Measurements from ENCODE around the gene CLCA4.
A peak's percentile ranks its signal among the peaks of the same experiment; 100 is the strongest.
"Not testable (repeated sequence)": the region's sequence is repeated elsewhere in the genome, so short reads cannot be mapped to it uniquely, and the experiment has no call there.

The CLCA4 gene

DNA sequence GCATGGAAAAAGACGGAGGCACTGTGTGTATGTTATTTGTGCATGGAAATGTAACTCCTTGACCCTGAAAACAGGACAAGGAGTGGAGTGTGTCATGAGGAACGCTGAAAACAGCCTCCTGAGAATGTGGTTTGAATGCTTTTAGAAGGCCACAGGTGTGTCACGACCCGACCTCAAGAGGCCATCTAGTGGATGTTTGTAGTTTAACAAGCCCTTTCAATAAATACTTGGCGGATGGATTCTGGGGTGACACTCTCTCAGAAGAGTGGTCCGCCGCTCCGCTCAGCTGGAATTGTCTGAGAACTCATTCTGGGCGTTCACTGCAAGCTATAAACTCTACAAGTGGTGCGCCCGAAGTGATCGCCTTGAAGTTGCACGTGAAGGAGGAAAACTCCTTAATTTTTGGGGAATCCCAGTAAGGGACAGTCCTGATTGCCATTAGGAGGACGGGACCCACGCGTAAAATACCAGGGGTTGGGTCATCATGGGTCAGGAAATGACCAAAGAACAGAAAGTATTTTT, 44.7 kb upstream of the CLCA4 start:
- not testable (repeated sequence) for H3K27me3 ChIP-seq (ENCODE audit: insufficient read depth, low read length); H3K18ac ChIP-seq (ENCODE audit: low read length); H3K4ac ChIP-seq (ENCODE audit: low read depth, low read length); H3K23ac ChIP-seq (ENCODE audit: low read length); H2AK5ac ChIP-seq (ENCODE audit: low read length); H3K4me3 ChIP-seq (ENCODE audit: low read depth, low read length); H4K12ac ChIP-seq (ENCODE audit: low read depth, low read length); H3K9me3 ChIP-seq (ENCODE audit: insufficient read depth, low read depth, low read length); H4K91ac ChIP-seq (ENCODE audit: low read depth, low read length); H3K36me3 ChIP-seq (ENCODE audit: control insufficient read depth in 1 of 2, insufficient read depth in 2 of 2, low read length in 2 of 2); H3K79me2 ChIP-seq (ENCODE audit: control insufficient read depth, insufficient read depth, low read length, poor library complexity)
- no CpG with 5 or more reads among the region's 16 CpGs for WGBS (ENCODE audit: extremely low coverage, insufficient coverage, insufficient read length)
- Histone ChIP-seq H3K14ac (ENCODE audit: low read length) (peak overlapping the region; percentile 65), H2BK5ac (ENCODE audit: low read depth, low read length, poor library complexity) (peak overlapping the region; percentile 60), H3K79me1 (ENCODE audit: low read length) (peaks cover 18% of the 10 kb centered on the region), H2AFZ (ENCODE audit: insufficient read depth, low read length, poor library complexity) (peak overlapping the region; percentile 62), H4K8ac (ENCODE audit: low read depth, low read length) (peak overlapping the region; percentile 86), H2BK120ac (ENCODE audit: insufficient read depth, low read length, poor library complexity) (peak overlapping the region; percentile 82), H2BK12ac (ENCODE audit: low read length) (peak overlapping the region; percentile 62), H3K4me1 (ENCODE audit: control insufficient read depth in 1 of 2, insufficient read depth in 2 of 2, low read length in 2 of 2) (peaks cover 13% of the 10 kb centered on the region in 2 experiments), H3K27ac (ENCODE audit: low read depth, low read length) (peak overlapping the region; percentile 85), H3K9ac (ENCODE audit: low read length) (peak overlapping the region; percentile 54), H3K4me2 (ENCODE audit: low read length) (peak overlapping the region; percentile 77)
- DNase-seq: peak; percentile 58 to 72

DNA sequence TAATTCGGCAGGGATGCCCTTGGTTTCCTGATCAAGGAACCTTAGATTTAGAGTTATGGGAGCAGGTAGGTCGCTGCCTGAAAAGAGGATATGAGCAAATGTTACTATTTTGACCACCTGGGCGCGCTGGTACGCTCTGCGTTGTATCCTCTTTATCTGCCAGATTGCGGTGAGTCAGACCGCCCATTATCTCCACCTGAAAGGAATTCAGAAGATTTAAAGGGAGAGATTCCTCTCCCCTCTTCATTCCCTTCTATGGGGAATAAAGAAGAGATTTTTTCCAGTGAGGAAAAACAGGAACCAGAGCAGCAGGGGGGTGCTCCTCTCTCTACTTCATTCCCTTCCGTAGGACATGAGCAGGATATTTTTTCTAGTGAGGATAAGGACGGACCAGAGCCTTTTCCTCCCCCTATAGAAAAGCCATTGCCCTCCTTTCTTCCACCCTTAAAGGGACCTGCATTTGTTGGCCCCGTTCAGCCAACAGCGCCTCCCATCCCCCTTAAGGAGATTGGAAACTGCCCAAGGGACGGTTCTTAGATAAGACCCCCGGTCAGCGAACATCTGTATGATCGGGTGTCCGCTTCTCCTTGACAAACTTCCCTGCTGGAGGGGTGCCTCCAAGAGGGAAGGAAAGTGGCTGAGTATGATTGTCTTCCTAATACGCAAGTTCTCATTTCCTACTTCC, 44.0 kb upstream of the CLCA4 start:
- Histone ChIP-seq H3K18ac (ENCODE audit: low read length) (peak overlapping the region; percentile 72), H3K27me3 (ENCODE audit: insufficient read depth, low read length) (no peaks in the 10 kb centered on the region)
- WGBS (ENCODE audit: extremely low coverage, insufficient coverage, insufficient read length): no CpG with 5 or more reads among the region's 18 CpGs

GRCh38 chr1:86503406-86504136, 43.3 kb upstream of the CLCA4 start:
- H3K4ac ChIP-seq (ENCODE audit: low read depth, low read length): no peak overlapping the region
- H3K36me3 ChIP-seq (ENCODE audit: control insufficient read depth in 1 of 2, insufficient read depth in 2 of 2, low read length in 2 of 2): no peaks in the 10 kb centered on the region
- H3K14ac ChIP-seq (ENCODE audit: low read length): peak overlapping the region; percentile 12
- no CpG with 5 or more reads among the region's 18 CpGs for WGBS (ENCODE audit: extremely low coverage, insufficient coverage, insufficient read length)
- peak overlapping the region; percentile 95 for H3K27ac ChIP-seq (ENCODE audit: low read depth, low read length)
- H4K8ac ChIP-seq (ENCODE audit: low read depth, low read length): peak overlapping the region; percentile 31
- H3K23ac ChIP-seq (ENCODE audit: low read length): no peak overlapping the region
- H2BK12ac ChIP-seq (ENCODE audit: low read length): peak overlapping the region; percentile 51
- H4K12ac ChIP-seq (ENCODE audit: low read depth, low read length): peak overlapping the region; percentile 34
- peaks cover 18% of the 10 kb centered on the region for H3K79me1 ChIP-seq (ENCODE audit: low read length)
- peak overlapping the region; percentile 87 for H2BK120ac ChIP-seq (ENCODE audit: insufficient read depth, low read length, poor library complexity)
- H3K27me3 ChIP-seq (ENCODE audit: insufficient read depth, low read length): no peaks in the 10 kb centered on the region
- H3K9ac ChIP-seq (ENCODE audit: low read length): no peak overlapping the region
- peak overlapping the region; percentile 88 for H4K91ac ChIP-seq (ENCODE audit: low read depth, low read length)
- H2AFZ ChIP-seq (ENCODE audit: insufficient read depth, low read length, poor library complexity): peak overlapping the region; percentile 56
- H2AK5ac ChIP-seq (ENCODE audit: low read length): no peak overlapping the region
- H2BK5ac ChIP-seq (ENCODE audit: low read depth, low read length, poor library complexity): peak overlapping the region; percentile 78
- H3K18ac ChIP-seq (ENCODE audit: low read length): peak overlapping the region; percentile 72
- DNase-seq: peak in 1 of 2 donors; percentile 50
- no peak overlapping the region for H3K4me3 ChIP-seq (ENCODE audit: low read depth, low read length)
- H3K4me2 ChIP-seq (ENCODE audit: low read length): peak overlapping the region; percentile 77
- peaks cover 2% of the 10 kb centered on the region for H3K79me2 ChIP-seq (ENCODE audit: control insufficient read depth, insufficient read depth, low read length, poor library complexity)
- H3K4me1 ChIP-seq (ENCODE audit: control insufficient read depth in 1 of 2, insufficient read depth in 2 of 2, low read length in 2 of 2): peaks cover 13% of the 10 kb centered on the region in 2 experiments
- H3K9me3 ChIP-seq (ENCODE audit: insufficient read depth, low read depth, low read length): no peaks in the 10 kb centered on the region

More for the DNA sequence above, 44.0 kb upstream of the CLCA4 start:
- Histone ChIP-seq H3K9ac (ENCODE audit: low read length) (peak overlapping the region; percentile 60), H3K14ac (ENCODE audit: low read length) (peak overlapping the region; percentile 12), H3K27ac (ENCODE audit: low read depth, low read length) (peak overlapping the region; percentile 95), H3K23ac (ENCODE audit: low read length) (no peak overlapping the region), H3K4me3 (ENCODE audit: low read depth, low read length) (no peak overlapping the region), H2BK12ac (ENCODE audit: low read length) (peak overlapping the region; percentile 25), H3K4me1 (ENCODE audit: control insufficient read depth in 1 of 2, insufficient read depth in 2 of 2, low read length in 2 of 2) (peaks cover 13% of the 10 kb centered on the region in 2 experiments), H4K8ac (ENCODE audit: low read depth, low read length) (peak overlapping the region; percentile 31), H2AK5ac (ENCODE audit: low read length) (no peak overlapping the region), H3K9me3 (ENCODE audit: insufficient read depth, low read depth, low read length) (no peaks in the 10 kb centered on the region), H3K79me1 (ENCODE audit: low read length) (peaks cover 18% of the 10 kb centered on the region), H2BK5ac (ENCODE audit: low read depth, low read length, poor library complexity) (peak overlapping the region; percentile 78), H4K91ac (ENCODE audit: low read depth, low read length) (peak overlapping the region; percentile 88), H2BK120ac (ENCODE audit: insufficient read depth, low read length, poor library complexity) (peak overlapping the region; percentile 87), H3K4ac (ENCODE audit: low read depth, low read length) (no peak overlapping the region), H3K4me2 (ENCODE audit: low read length) (peak overlapping the region; percentile 77), H3K79me2 (ENCODE audit: control insufficient read depth, insufficient read depth, low read length, poor library complexity) (peaks cover 2% of the 10 kb centered on the region), H2AFZ (ENCODE audit: insufficient read depth, low read length, poor library complexity) (peak overlapping the region; percentile 43), H3K36me3 (ENCODE audit: control insufficient read depth in 1 of 2, insufficient read depth in 2 of 2, low read length in 2 of 2) (no peaks in the 10 kb centered on the region), H4K12ac (ENCODE audit: low read depth, low read length) (no peak overlapping the region)
- peak; percentile 89 to 91 for DNase-seq

DNA sequence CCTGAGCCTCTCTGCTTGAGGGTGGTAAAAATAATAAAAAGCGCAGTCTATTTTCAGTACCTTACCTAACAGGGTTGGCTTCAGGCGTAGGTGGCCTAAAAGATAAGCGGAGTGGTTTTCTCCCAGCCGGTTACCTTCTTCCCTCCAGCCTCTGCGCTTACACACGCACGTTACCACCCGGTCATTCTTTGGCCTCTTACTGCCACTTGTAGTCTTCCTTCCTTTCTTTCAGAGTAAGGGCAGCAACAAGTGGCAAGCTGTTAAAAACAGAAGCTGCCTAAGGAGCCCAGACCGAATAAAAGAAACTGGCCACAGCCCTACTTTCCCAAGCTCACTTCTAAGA, 42.8 kb upstream of the CLCA4 start:
- Histone ChIP-seq H3K4me3 (ENCODE audit: low read depth, low read length) (no peak overlapping the region), H3K36me3 (ENCODE audit: control insufficient read depth in 1 of 2, insufficient read depth in 2 of 2, low read length in 2 of 2) (no peaks in the 10 kb centered on the region), H3K79me2 (ENCODE audit: control insufficient read depth, insufficient read depth, low read length, poor library complexity) (peaks cover 2% of the 10 kb centered on the region), H4K8ac (ENCODE audit: low read depth, low read length) (peak overlapping the region; percentile 32), H4K91ac (ENCODE audit: low read depth, low read length) (peak overlapping the region; percentile 34), H3K23ac (ENCODE audit: low read length) (no peak overlapping the region), H3K4ac (ENCODE audit: low read depth, low read length) (no peak overlapping the region), H3K14ac (ENCODE audit: low read length) (no peak overlapping the region), H2AK5ac (ENCODE audit: low read length) (no peak overlapping the region), H2BK12ac (ENCODE audit: low read length) (peak overlapping the region; percentile 51), H3K27ac (ENCODE audit: low read depth, low read length) (peak overlapping the region; percentile 95), H3K27me3 (ENCODE audit: insufficient read depth, low read length) (no peaks in the 10 kb centered on the region), H3K4me2 (ENCODE audit: low read length) (peak overlapping the region; percentile 77), H2AFZ (ENCODE audit: insufficient read depth, low read length, poor library complexity) (peak overlapping the region; percentile 56), H3K9ac (ENCODE audit: low read length) (no peak overlapping the region), H2BK120ac (ENCODE audit: insufficient read depth, low read length, poor library complexity) (no peak overlapping the region), H3K79me1 (ENCODE audit: low read length) (peaks cover 18% of the 10 kb centered on the region), H2BK5ac (ENCODE audit: low read depth, low read length, poor library complexity) (no peak overlapping the region), H4K12ac (ENCODE audit: low read depth, low read length) (no peak overlapping the region), H3K9me3 (ENCODE audit: insufficient read depth, low read depth, low read length) (no peaks in the 10 kb centered on the region), H3K18ac (ENCODE audit: low read length) (no peak overlapping the region), H3K4me1 (ENCODE audit: control insufficient read depth in 1 of 2, insufficient read depth in 2 of 2, low read length in 2 of 2) (peaks cover 13% of the 10 kb centered on the region in 2 experiments)
- WGBS (ENCODE audit: extremely low coverage, insufficient coverage, insufficient read length): no CpG with 5 or more reads among the region's 9 CpGs
- DNase-seq: peak; percentile 11 to 45

Data from trophoblast cell (in vitro differentiated cells and primary cell).